Measurements from ENCODE around the gene GRIP2.

The GRIP2 gene

GRCh38 chr3:14538451-14539088 is 1.6 kb downstream of the GRIP2 start:
- DNase-seq: no peak

GRCh38 chr3:14537590-14538450 is 2.3 kb downstream of the GRIP2 start:
- no peak for DNase-seq

- no peak for DNase-seq
These were observed 3.1 kb downstream of the GRIP2 start for GRCh38 chr3:14536837-14537589.

GRCh38 chr3:14536055-14536815 is 3.9 kb downstream of the GRIP2 start:
- DNase-seq: no peak

- DNase-seq: no peak
These were observed 4.5 kb downstream of the GRIP2 start for GRCh38 chr3:14535616-14536015.

GRCh38 chr3:14534516-14535191 is 5.5 kb downstream of the GRIP2 start:
- DNase-seq: no peak

GRCh38 chr3:14533457-14533958 is 6.6 kb downstream of the GRIP2 start:
- DNase-seq: no peak

GRCh38 chr3:14532691-14533456 is 7.3 kb downstream of the GRIP2 start:
- DNase-seq: no peak

- DNase-seq: no peak
These were observed 8.2 kb downstream of the GRIP2 start for GRCh38 chr3:14531856-14532395.

GRCh38 chr3:14528081-14528480 is 12.1 kb downstream of the GRIP2 start:
- no peak for DNase-seq

GRCh38 chr3:14525685-14526631 is 14.2 kb downstream of the GRIP2 start:
- DNase-seq: no peak

GRCh38 chr3:14524920-14525660 is 15.1 kb downstream of the GRIP2 start:
- DNase-seq: no peak

- no peak for DNase-seq
These were observed 15.8 kb downstream of the GRIP2 start for GRCh38 chr3:14524311-14524711.

- DNase-seq: no peak
These were observed 16.4 kb downstream of the GRIP2 start for GRCh38 chr3:14523792-14524191.

GRCh38 chr3:14522768-14523167 is 17.4 kb downstream of the GRIP2 start:
- DNase-seq: no peak

- no peak for DNase-seq
These were observed 17.9 kb downstream of the GRIP2 start for GRCh38 chr3:14522129-14522691.

GRCh38 chr3:14521611-14522010 is 18.5 kb downstream of the GRIP2 start:
- no peak for DNase-seq

- no peak for DNase-seq
These were observed 19.2 kb downstream of the GRIP2 start for GRCh38 chr3:14520967-14521366.

- DNase-seq: no peak
These were observed 20.0 kb downstream of the GRIP2 start for GRCh38 chr3:14520149-14520548.

All from retina (tissue), 1 donor.